ENCODE data around the gene TLE2. TPM values are rescaled to one million over a fixed set of nuclear protein-coding genes. Genes with fewer than 3 reads are reported as not detected.

TLE2 gene
- total RNA-seq, 1 donor from 2014 or later: not detected

DNA sequence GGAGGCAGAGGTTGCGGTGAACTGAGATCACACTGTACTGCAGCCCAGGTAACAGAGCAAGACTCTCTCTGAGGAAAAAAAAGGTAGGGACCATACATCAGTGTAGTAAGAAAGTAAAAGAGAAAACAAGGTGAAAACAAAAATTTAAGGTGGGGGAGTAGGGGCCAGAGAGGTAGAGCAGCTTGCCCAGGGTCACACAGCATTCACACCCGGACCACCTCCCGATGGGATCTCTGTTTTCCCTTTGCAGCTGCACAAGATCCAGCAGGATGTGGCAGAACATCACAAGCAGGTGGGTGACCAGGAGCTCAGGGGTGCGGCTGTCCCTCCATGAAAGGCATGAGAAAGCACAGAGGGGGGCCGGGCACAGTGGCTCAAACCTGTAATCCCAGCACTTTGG is 47.2 kb downstream of the TLE2 start:
- Mint-ChIP-seq H3K4me1 (peaks cover 36% of the 10 kb centered on the region), H3K36me3 (no peaks in the 10 kb centered on the region), H3K27me3 (ENCODE audit: insufficient read depth, low read depth) (peaks cover 61% of the 10 kb centered on the region), H3K4me3 (peak overlapping the region; percentile 57), H3K9me3 (peaks cover 3% of the 10 kb centered on the region), H3K27ac (peak overlapping the region; percentile 78)
- Histone ChIP-seq H4K20me1 (ENCODE audit: low read depth) (peaks cover 32% of the 10 kb centered on the region), H3K4me2 (no peak overlapping the region), H3K4me3 (no peak overlapping the region), H3K4me1 (peaks cover 22% of the 10 kb centered on the region), H3K9me3 (ENCODE audit: low read depth) (no peaks in the 10 kb centered on the region), H3K79me2 (ENCODE audit: low read depth) (no peaks in the 10 kb centered on the region), H3K27me3 (peaks cover 88% of the 10 kb centered on the region), H3F3A (ENCODE audit: low read depth) (peaks cover 39% of the 10 kb centered on the region), H3K36me3 (no peaks in the 10 kb centered on the region), H2AFZ (replicated peaks) (no peak overlapping the region), H3K27ac (no peak overlapping the region), H3K9ac (no peak overlapping the region)
- TF ChIP-seq EZH2 (IDR thresholded peaks at IDR 0.05): no peak
- no peak for TF ChIP-seq EZH2phosphoT487 (IDR thresholded peaks at IDR 0.05)
- DNase-seq (ENCODE audit: low spot score): no peak

DNA sequence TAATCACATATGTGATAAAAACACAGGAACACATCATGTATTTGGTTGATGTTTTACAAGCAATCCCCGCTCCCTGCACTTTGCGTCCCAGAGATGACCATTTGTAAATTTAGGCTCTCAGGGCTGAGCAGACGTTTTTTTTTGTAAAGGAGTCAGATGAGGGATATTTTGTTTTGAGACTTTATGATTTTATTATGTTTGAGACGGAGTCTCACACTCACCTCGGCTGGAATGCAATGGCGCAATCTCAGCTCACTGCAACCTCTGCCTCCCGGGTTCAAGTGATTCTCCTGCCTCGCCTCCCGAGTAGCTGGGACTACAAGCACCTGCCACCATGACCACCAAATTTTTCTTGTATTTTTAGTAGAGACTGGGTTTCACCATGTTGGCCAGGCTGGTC is 50.3 kb downstream of the TLE2 start:
- H3K4me2 ChIP-seq: no peak overlapping the region
- Mint-ChIP-seq H3K36me3 (no peaks in the 10 kb centered on the region), H3K27me3 (ENCODE audit: insufficient read depth, low read depth) (peaks cover 72% of the 10 kb centered on the region), H3K4me1 (peaks cover 37% of the 10 kb centered on the region), H3K9me3 (peaks cover 3% of the 10 kb centered on the region), H3K4me3 (no peak overlapping the region), H3K27ac (no peak overlapping the region)
- H3K27ac ChIP-seq: no peak overlapping the region
- H3K79me2 ChIP-seq (ENCODE audit: low read depth): no peaks in the 10 kb centered on the region
- TF ChIP-seq, protein P1, sequence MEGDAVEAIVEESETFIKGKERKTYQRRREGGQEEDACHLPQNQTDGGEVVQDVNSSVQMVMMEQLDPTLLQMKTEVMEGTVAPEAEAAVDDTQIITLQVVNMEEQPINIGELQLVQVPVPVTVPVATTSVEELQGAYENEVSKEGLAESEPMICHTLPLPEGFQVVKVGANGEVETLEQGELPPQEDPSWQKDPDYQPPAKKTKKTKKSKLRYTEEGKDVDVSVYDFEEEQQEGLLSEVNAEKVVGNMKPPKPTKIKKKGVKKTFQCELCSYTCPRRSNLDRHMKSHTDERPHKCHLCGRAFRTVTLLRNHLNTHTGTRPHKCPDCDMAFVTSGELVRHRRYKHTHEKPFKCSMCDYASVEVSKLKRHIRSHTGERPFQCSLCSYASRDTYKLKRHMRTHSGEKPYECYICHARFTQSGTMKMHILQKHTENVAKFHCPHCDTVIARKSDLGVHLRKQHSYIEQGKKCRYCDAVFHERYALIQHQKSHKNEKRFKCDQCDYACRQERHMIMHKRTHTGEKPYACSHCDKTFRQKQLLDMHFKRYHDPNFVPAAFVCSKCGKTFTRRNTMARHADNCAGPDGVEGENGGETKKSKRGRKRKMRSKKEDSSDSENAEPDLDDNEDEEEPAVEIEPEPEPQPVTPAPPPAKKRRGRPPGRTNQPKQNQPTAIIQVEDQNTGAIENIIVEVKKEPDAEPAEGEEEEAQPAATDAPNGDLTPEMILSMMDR (IDR thresholded peaks at IDR 0.05): no peak
- TF ChIP-seq EZH2 (IDR thresholded peaks at IDR 0.05) (no peak), EZH2phosphoT487 (IDR thresholded peaks at IDR 0.05) (no peak)
- peaks cover 26% of the 10 kb centered on the region for H3F3A ChIP-seq (ENCODE audit: low read depth)
- H3K9ac ChIP-seq: no peak overlapping the region
- no peak overlapping the region for H3K4me3 ChIP-seq
- DNase-seq (ENCODE audit: low spot score): no peak
- no peaks in the 10 kb centered on the region for H3K36me3 ChIP-seq
- no peaks in the 10 kb centered on the region for H3K9me3 ChIP-seq (ENCODE audit: low read depth)
- H2AFZ ChIP-seq (replicated peaks): no peak overlapping the region
- peaks cover 21% of the 10 kb centered on the region for H3K4me1 ChIP-seq
- H4K20me1 ChIP-seq (ENCODE audit: low read depth): peaks cover 36% of the 10 kb centered on the region
- peaks cover 98% of the 10 kb centered on the region for H3K27me3 ChIP-seq

DNA sequence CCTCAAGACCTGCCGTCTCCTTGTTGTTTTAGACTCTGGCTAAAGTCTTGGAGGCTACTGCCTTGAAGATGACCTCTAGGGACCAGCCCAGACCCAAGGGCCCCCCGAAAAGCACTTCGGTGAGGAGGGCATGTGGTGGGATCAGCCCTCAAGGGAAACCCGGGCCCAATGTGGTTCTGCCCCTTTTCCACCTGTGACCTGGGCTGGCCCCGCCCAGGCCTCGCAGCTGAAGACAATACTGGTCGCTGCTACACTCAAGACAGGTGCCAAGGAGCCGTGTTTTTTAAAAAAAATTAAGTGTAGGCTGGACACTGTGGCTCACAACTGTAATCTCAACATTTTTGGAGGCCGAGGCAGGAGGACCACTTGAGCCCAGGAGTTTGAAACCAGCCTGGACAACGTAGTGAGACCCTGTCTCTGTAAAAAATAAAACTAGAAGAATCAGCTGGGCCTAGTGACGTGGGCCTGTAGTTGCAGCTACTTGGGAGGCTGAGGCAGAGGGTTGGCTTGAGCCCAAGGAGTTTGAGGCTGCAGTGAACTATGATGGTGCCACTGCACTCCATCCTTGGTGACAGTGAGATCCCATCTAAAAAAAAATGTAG is 50.8 kb downstream of the TLE2 start:
- H3K79me2 ChIP-seq (ENCODE audit: low read depth): no peaks in the 10 kb centered on the region
- Mint-ChIP-seq H3K4me1 (peaks cover 32% of the 10 kb centered on the region), H3K36me3 (no peaks in the 10 kb centered on the region), H3K9me3 (peaks cover 3% of the 10 kb centered on the region), H3K27me3 (ENCODE audit: insufficient read depth, low read depth) (peaks cover 72% of the 10 kb centered on the region), H3K27ac (no peak overlapping the region), H3K4me3 (no peak overlapping the region)
- H4K20me1 ChIP-seq (ENCODE audit: low read depth): peaks cover 31% of the 10 kb centered on the region
- DNase-seq (ENCODE audit: low spot score): no peak
- H3K4me3 ChIP-seq: no peak overlapping the region
- H2AFZ ChIP-seq (replicated peaks): no peak overlapping the region
- no peaks in the 10 kb centered on the region for H3K36me3 ChIP-seq
- H3F3A ChIP-seq (ENCODE audit: low read depth): peaks cover 21% of the 10 kb centered on the region
- no peak overlapping the region for H3K27ac ChIP-seq
- H3K4me2 ChIP-seq: no peak overlapping the region
- H3K27me3 ChIP-seq: peaks cover 98% of the 10 kb centered on the region
- H3K9ac ChIP-seq: no peak overlapping the region
- TF ChIP-seq EZH2phosphoT487 (IDR thresholded peaks at IDR 0.05): no peak
- no peak for TF ChIP-seq EZH2 (IDR thresholded peaks at IDR 0.05)
- TF ChIP-seq, protein P1 (IDR thresholded peaks at IDR 0.05): no peak
- H3K4me1 ChIP-seq: peaks cover 19% of the 10 kb centered on the region
- H3K9me3 ChIP-seq (ENCODE audit: low read depth): no peaks in the 10 kb centered on the region

DNA sequence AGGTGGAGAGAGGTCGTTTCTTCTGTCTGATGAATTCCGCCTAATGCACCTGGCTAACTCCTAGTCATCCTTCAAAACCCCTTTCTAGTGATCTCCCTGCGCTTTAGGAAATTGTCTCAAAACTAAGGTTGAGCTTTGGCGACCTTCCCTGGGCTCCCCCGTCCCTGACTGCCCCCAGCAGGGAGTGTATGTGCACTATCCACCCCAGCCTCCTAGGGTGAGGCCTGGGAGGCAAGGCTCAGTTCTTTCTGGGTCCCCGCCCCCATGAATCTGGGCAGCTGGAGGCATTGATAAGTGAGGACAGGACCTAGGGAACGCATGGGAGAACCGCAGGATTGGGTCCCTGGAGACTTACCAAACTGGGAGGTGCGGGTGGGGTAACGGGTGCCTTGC is 51.3 kb downstream of the TLE2 start:
- peaks cover 26% of the 10 kb centered on the region for H4K20me1 ChIP-seq (ENCODE audit: low read depth)
- no peak overlapping the region for H3K27ac Mint-ChIP-seq

More for the DNA sequence above, 51.3 kb downstream of the TLE2 start:
- H3K79me2 ChIP-seq (ENCODE audit: low read depth): no peaks in the 10 kb centered on the region
- Mint-ChIP-seq H3K9me3 (peaks cover 3% of the 10 kb centered on the region), H3K4me3 (peak overlapping the region; percentile 38), H3K27me3 (ENCODE audit: insufficient read depth, low read depth) (peaks cover 75% of the 10 kb centered on the region), H3K36me3 (no peaks in the 10 kb centered on the region), H3K4me1 (peaks cover 29% of the 10 kb centered on the region)
- peaks cover 16% of the 10 kb centered on the region for H3F3A ChIP-seq (ENCODE audit: low read depth)
- H3K4me1 ChIP-seq: peaks cover 14% of the 10 kb centered on the region
- H3K4me2 ChIP-seq: peak overlapping the region; percentile 53
- H3K4me3 ChIP-seq: peak overlapping the region; percentile 17
- peak; percentile 23 for DNase-seq (ENCODE audit: low spot score)
- no peak overlapping the region for H2AFZ ChIP-seq (replicated peaks)
- no peaks in the 10 kb centered on the region for H3K36me3 ChIP-seq
- TF ChIP-seq, protein P1 (IDR thresholded peaks at IDR 0.05): no peak
- TF ChIP-seq EZH2 (IDR thresholded peaks at IDR 0.05) (no peak), EZH2phosphoT487 (IDR thresholded peaks at IDR 0.05) (no peak)
- no peaks in the 10 kb centered on the region for H3K9me3 ChIP-seq (ENCODE audit: low read depth)
- H3K9ac ChIP-seq: no peak overlapping the region
- peaks cover 98% of the 10 kb centered on the region for H3K27me3 ChIP-seq
- no peak overlapping the region for H3K27ac ChIP-seq

Data from neural progenitor cell (in vitro differentiated cells).